Suprapubic skin (tissue), 4 donors: ENCODE results near the gene GNAZ. TPM values are rescaled to one million over a fixed set of nuclear protein-coding genes. Genes with fewer than 3 reads are reported as not detected.

Source experiments
- DNase-seq, 2 donors: peaks; one replicate each; pipeline ENCODE4 v3.0.0-alpha.2; 2019; ENCODE audit warnings: low spot score in 2 of 2
- H3K27ac ChIP-seq: fragments of 200-600 bp; sonication (generic); one replicate; pipeline ENCODE4 v1.5.1; 2019
- H3K27me3 ChIP-seq: fragments of 200-600 bp; sonication (generic); one replicate; pipeline ENCODE4 v1.5.1; 2019
- H3K36me3 ChIP-seq: fragments of 200-600 bp; sonication (generic); one replicate; pipeline ENCODE4 v1.5.1; 2019
- H3K4me1 ChIP-seq: fragments of 200-600 bp; sonication (generic); one replicate; pipeline ENCODE4 v1.5.1; 2019
- H3K4me3 ChIP-seq: fragments of 200-600 bp; sonication (generic); one replicate; pipeline ENCODE4 v1.5.1; 2019; ENCODE audit warnings: mild to moderate bottlenecking
- H3K9me3 ChIP-seq: fragments of 200-600 bp; sonication (generic); one replicate; pipeline ENCODE4 v1.5.1; 2019
- EP300 ChIP-seq: sonication (generic); formaldehyde crosslinking; IDR thresholded peaks from one replicate; pipeline ENCODE4 v1.6.1; 2017; ENCODE audit warnings: antibody characterized with exemption
- POLR2A ChIP-seq, 2 donors: fragments of 450-650 bp; IDR thresholded peaks; one replicate each; pipeline ENCODE4 v1.6.1; 2017; ENCODE audit warnings: antibody characterized with exemption in 2 of 2, mild to moderate bottlenecking in 2 of 2, moderate library complexity in 2 of 2
- POLR2AphosphoS5 ChIP-seq, 3 donors: sonication (generic); formaldehyde crosslinking; IDR thresholded peaks; one replicate each; pipeline ENCODE4 v1.6.1; 2017; ENCODE audit warnings: antibody characterized with exemption in 3 of 3
- WGBS: methylation state at CpG from one replicate; pipeline ENCODE4 v1.1.5; 2018; 5-methylcytosine and 5-hydroxymethylcytosine counted together
- total RNA-seq, 4 donors: library from RNA; depleted of rRNA; stranded (reverse); fragments of >200 nt; gene quantifications; one replicate each; pipeline ENCODE4 v1.1.0, GENCODE V29; 2016
- TF ChIP-seq, protein P1 (sequence below), 2 donors: fragments of 200-600 bp in 1 of 2; fragments of 450-650 bp in 1 of 2; sonication (generic) in 1 of 2; IDR thresholded peaks; one replicate each; pipeline ENCODE4 v1.5.1; 2016 to 2019; ENCODE audit warnings: antibody characterized with exemption in 2 of 2, mild to moderate bottlenecking in 1 of 2, moderate library complexity in 1 of 2

Gene GNAZ
- total RNA-seq, 4 donors from 2014 or later, result 2.1 to 5.8 (median 3.0) TPM

DNA sequence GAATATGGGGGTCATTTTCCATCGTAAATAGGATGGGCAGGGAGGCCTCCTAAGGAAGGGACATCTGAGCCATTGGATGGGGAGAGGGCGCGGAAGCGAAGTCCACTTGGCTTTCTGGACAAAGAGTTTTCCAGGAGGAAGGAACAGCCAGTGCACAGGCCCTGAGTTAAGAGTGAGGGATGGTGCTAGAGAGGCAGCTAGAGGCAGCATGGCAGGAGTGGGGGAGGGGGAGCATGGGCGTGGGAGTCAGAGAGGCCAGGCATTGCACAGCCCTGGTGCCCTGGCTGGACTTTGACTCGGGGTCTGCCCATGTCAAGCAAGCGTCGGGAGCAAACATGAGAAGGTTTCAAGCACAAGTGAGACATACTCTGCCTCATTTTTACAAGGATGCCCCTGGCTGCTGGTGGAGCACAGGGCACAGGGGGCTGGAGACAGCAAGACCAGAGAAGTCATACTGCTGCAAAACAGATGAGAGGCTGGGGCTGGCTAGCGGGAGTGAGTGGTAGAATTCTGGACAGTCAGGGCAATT, 9.0 kb downstream of the GNAZ start:
- Histone ChIP-seq H3K9me3 (no peaks in the 10 kb centered on the region), H3K27ac (no peak overlapping the region), H3K27me3 (no peaks in the 10 kb centered on the region), H3K36me3 (no peaks in the 10 kb centered on the region), H3K4me3 (no peak overlapping the region), H3K4me1 (no peaks in the 10 kb centered on the region)
- TF ChIP-seq POLR2A (IDR thresholded peaks at IDR 0.05) (no peak), POLR2AphosphoS5 (IDR thresholded peaks at IDR 0.05) (no peak), EP300 (no peak)
- TF ChIP-seq, protein P1, sequence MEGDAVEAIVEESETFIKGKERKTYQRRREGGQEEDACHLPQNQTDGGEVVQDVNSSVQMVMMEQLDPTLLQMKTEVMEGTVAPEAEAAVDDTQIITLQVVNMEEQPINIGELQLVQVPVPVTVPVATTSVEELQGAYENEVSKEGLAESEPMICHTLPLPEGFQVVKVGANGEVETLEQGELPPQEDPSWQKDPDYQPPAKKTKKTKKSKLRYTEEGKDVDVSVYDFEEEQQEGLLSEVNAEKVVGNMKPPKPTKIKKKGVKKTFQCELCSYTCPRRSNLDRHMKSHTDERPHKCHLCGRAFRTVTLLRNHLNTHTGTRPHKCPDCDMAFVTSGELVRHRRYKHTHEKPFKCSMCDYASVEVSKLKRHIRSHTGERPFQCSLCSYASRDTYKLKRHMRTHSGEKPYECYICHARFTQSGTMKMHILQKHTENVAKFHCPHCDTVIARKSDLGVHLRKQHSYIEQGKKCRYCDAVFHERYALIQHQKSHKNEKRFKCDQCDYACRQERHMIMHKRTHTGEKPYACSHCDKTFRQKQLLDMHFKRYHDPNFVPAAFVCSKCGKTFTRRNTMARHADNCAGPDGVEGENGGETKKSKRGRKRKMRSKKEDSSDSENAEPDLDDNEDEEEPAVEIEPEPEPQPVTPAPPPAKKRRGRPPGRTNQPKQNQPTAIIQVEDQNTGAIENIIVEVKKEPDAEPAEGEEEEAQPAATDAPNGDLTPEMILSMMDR (IDR thresholded peaks at IDR 0.05), result no peak
- WGBS, result 92% methylated on average over 9 of the region's 9 CpGs
- no peak for DNase-seq

DNA sequence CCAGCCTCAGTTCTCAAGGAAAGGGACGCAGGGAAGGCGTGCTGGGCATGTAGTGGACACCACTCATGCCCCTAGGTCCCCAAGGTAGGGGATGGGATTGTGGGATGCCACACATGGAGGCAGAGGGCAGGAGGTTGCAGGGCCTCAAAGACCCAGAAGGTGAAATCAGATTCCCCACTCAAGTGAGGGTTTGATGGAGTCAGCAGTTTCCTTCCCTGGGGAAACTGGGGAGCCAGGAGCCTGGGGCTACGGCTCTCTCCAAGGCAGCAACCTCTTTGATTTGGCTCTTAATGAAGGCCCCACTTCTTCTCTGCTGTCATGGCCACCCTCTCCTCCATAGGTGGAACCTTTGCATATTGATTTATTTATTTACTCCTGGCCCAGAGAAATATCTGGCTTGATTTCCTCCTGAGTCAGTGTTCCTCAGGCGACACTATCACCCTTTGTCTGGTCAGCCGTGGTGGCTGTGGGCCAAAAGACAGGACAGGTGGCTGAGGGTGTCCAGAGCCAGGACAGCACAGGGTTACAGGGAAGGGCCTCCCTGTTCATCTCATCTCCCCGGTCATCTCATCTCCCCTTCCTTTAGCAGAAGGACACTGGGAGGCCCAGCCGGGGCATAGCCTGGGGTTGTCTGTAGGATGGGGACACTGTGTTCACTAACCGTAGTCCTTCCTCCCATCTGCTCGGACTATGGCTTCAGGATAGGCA, 9.6 kb downstream of the GNAZ start:
- H3K4me1 ChIP-seq, result no peaks in the 10 kb centered on the region
- no peak for DNase-seq
- H3K9me3 ChIP-seq, result no peaks in the 10 kb centered on the region
- no peak overlapping the region for H3K27ac ChIP-seq
- TF ChIP-seq POLR2A (IDR thresholded peaks at IDR 0.05), result no peak
- TF ChIP-seq, protein P1 (IDR thresholded peaks at IDR 0.05), result no peak
- no peak for TF ChIP-seq EP300
- TF ChIP-seq POLR2AphosphoS5 (IDR thresholded peaks at IDR 0.05), result no peak
- H3K4me3 ChIP-seq, result no peak overlapping the region
- no peaks in the 10 kb centered on the region for H3K27me3 ChIP-seq
- H3K36me3 ChIP-seq, result no peaks in the 10 kb centered on the region
- 91% methylated on average over 9 of the region's 9 CpGs for WGBS

DNA sequence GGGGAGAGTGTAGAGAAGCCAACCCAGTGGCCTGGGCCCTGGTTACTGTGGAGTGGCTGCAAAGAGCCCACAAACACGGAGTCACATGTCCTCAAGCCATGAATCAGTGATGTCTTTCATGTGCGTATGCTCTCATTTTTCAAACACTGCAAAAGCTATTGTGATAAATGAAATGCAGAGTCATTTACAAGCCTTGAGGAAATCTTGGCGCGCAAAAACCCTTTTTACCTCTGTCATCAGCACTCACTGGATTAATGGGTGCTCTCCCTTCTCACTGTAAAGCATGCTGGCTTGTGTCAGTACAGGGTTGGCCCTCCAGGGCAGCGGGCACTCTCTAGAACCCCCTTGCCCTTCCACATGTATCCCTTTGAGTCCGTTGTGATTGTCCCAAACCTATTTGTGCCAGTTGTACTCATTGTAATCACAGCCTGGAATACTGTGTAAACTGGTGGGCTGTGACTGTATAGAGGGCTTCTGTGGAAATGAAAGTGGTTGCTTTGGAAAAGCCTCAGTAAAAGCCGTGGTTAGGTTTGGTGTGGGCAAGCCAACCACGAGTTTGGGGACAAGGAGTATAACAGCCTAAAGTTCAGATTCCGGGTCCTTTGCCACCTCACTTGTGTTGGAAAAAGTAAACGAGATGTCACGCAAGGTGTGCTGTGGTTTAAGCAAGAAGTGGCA, 10.4 kb downstream of the GNAZ start:
- H3K27ac ChIP-seq, result no peak overlapping the region
- no peak overlapping the region for H3K4me3 ChIP-seq
- no peaks in the 10 kb centered on the region for H3K4me1 ChIP-seq
- WGBS, result 87% methylated on average over 11 of the region's 11 CpGs
- TF ChIP-seq POLR2A (IDR thresholded peaks at IDR 0.05), result no peak
- no peak for TF ChIP-seq POLR2AphosphoS5 (IDR thresholded peaks at IDR 0.05)
- TF ChIP-seq EP300, result no peak
- TF ChIP-seq, protein P1 (IDR thresholded peaks at IDR 0.05), result no peak
- H3K9me3 ChIP-seq, result no peaks in the 10 kb centered on the region
- H3K27me3 ChIP-seq, result no peaks in the 10 kb centered on the region
- DNase-seq, result no peak
- H3K36me3 ChIP-seq, result no peaks in the 10 kb centered on the region

DNA sequence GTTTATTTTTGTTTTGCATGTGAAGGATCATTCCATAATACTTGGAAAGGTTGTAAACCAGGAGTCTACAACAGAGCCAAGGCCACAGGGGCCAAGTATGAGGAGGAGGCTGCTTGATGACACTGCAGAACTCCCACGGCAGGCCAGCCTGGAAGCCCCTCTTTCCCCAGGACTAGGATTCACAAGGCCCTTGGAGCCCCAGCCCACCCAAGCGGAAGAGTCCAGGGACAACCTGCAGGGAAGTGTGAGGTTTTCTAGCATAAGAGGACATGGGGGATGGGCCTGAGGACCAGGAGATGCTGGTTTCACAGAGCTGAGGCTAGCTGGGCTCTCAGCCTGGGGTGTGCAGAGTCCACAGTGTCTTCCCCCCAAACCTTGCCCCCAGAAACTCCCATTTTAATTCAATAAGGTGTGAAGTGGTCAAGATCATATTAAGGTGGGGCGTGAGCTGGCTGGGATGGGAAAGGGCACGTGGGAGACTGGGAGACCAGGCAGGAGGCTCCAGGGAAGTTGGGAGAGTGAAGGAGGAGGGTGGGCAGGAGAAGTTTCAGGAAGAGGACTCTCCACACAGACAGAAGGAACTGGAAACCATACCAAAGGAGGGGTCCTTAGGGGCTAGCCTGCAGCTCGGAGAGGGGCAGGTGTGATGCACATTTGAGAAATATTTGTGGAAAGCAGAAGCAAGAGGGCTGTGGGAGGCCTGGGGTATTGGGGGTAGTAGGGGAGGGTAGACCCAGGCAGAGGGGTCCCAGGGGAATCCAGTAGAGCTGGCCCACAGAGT, 12.4 kb downstream of the GNAZ start:
- Histone ChIP-seq H3K27ac (no peak overlapping the region), H3K9me3 (no peaks in the 10 kb centered on the region), H3K27me3 (no peaks in the 10 kb centered on the region), H3K4me1 (no peaks in the 10 kb centered on the region), H3K36me3 (no peaks in the 10 kb centered on the region), H3K4me3 (no peak overlapping the region)
- no peak for DNase-seq
- WGBS, result 86% methylated on average over 5 of the region's 5 CpGs
- TF ChIP-seq POLR2AphosphoS5 (IDR thresholded peaks at IDR 0.05) (no peak), POLR2A (IDR thresholded peaks at IDR 0.05) (no peak), EP300 (no peak)
- TF ChIP-seq, protein P1 (IDR thresholded peaks at IDR 0.05), result no peak
